HepG2 (cell line): ENCODE results near the gene SVBP. TPM values are rescaled to one million over a fixed set of nuclear protein-coding genes. Genes with fewer than 3 reads are reported as not detected.

Experiments used
- ATM ChIP-seq: fragments of 450-650 bp; IDR thresholded peaks from 2 replicates; pipeline ENCODE4 v1.7.1; 2017; ENCODE audit warnings: mild to moderate bottlenecking, borderline replicate concordance
- CREM ChIP-seq, 2 experiments: sonication (generic) in 1 of 2; formaldehyde crosslinking in 1 of 2; IDR thresholded peaks; 2 replicates each; pipeline versions ENCODE4 v1.4.0 to v1.6.1; 2016 to 2020; ENCODE audit warnings: antibody characterized with exemption in 1 of 2, mild to moderate bottlenecking in 1 of 2, missing genetic modification reagents in 1 of 2
- FOXJ3 ChIP-seq: sonication (generic); formaldehyde crosslinking; IDR thresholded peaks from 2 replicates; pipeline ENCODE4 v1.4.0; 2020; ENCODE audit warnings: missing genetic modification reagents, mild to moderate bottlenecking, borderline replicate concordance
- HOXA9 ChIP-seq: sonication (generic); formaldehyde crosslinking; IDR thresholded peaks from 2 replicates; pipeline ENCODE4 v1.8.1; 2022; ENCODE audit warnings: missing genetic modification reagents, mild to moderate bottlenecking, moderate library complexity, borderline replicate concordance
- KMT2B ChIP-seq: IDR thresholded peaks from 2 replicates; pipeline ENCODE4 v1.6.1; 2016; ENCODE audit warnings: missing genetic modification reagents, missing compliant biosample characterization
- PHF20 ChIP-seq: sonication (generic); formaldehyde crosslinking; IDR thresholded peaks from 2 replicates; pipeline ENCODE4 v1.5.0; 2020; ENCODE audit warnings: mild to moderate bottlenecking, missing genetic modification reagents
- PHF5A ChIP-seq: IDR thresholded peaks from one replicate; pipeline ENCODE4 v1.6.1; 2018; ENCODE audit warnings: low read depth, missing genetic modification reagents; ENCODE audit not compliant: unreplicated experiment
- TCF7L2 ChIP-seq: IDR thresholded peaks from 2 replicates; pipeline ENCODE4 v1.6.1; 2011; ENCODE audit warnings: mild to moderate bottlenecking, low read depth, low read length, moderate library complexity
- THAP11 ChIP-seq: IDR thresholded peaks from 2 replicates; pipeline ENCODE4 v1.6.1; 2016; ENCODE audit warnings: missing biosample characterization, missing genetic modification reagents
- TSC22D2 ChIP-seq: sonication (generic); formaldehyde crosslinking; IDR thresholded peaks from 2 replicates; pipeline ENCODE4 v1.5.1; 2020; ENCODE audit warnings: missing genetic modification reagents, mild to moderate bottlenecking, borderline replicate concordance
- UBTF ChIP-seq: sonication (generic); formaldehyde crosslinking; IDR thresholded peaks from 2 replicates; pipeline ENCODE4 v1.4.0; 2020; ENCODE audit warnings: mild to moderate bottlenecking, missing genetic modification reagents
- ZNF335 ChIP-seq: sonication (generic); formaldehyde crosslinking; IDR thresholded peaks from 2 replicates; pipeline ENCODE4 v1.4.0; 2020; ENCODE audit warnings: missing genetic modification reagents
- ZNF432 ChIP-seq: sonication (generic); formaldehyde crosslinking; IDR thresholded peaks from 2 replicates; pipeline ENCODE4 v1.5.0; 2020; ENCODE audit warnings: missing genetic modification reagents, mild to moderate bottlenecking, borderline replicate concordance
- ZNF598 ChIP-seq: sonication (generic); formaldehyde crosslinking; IDR thresholded peaks from 2 replicates; pipeline ENCODE4 v1.5.1; 2020; ENCODE audit warnings: mild to moderate bottlenecking, missing genetic modification reagents, borderline replicate concordance
- ZNF816 ChIP-seq: sonication (generic); formaldehyde crosslinking; IDR thresholded peaks from 2 replicates; pipeline ENCODE4 v1.8.0; 2022; ENCODE audit warnings: missing genetic modification reagents, mild to moderate bottlenecking, borderline replicate concordance
- polyA plus RNA-seq, 8 experiments: library from polyadenylated mRNA; depleted of rRNA in 3 of 8; stranded (reverse) in 7 of 8; unstranded in 1 of 8; fragments of >200 nt; fragmentation: Illumina TruSeq in 4 of 8; extraction: Trizol in 4 of 8; gene quantifications; 2 replicates each; pipeline versions ENCODE4 v1.2.1 to v1.2.3, GENCODE V29; 2011 to 2016; ENCODE audit warnings: low read depth in 4 of 8, missing spikeins in 1 of 8, mixed read lengths in 1 of 8; ENCODE audit not compliant: insufficient read depth in 1 of 8
- total RNA-seq, 5 experiments: library from RNA; depleted of rRNA; stranded (reverse); fragments of >200 nt; fragmentation: Illumina TruSeq; extraction: Trizol; gene quantifications; 2 replicates each; pipeline ENCODE4 v1.2.3, GENCODE V29; 2016; ENCODE audit warnings: low read depth in 1 of 5
- TF ChIP-seq, protein P1 (sequence below): fragments of 450-650 bp; IDR thresholded peaks from 2 replicates; pipeline ENCODE4 v1.6.1; 2016
- TF ChIP-seq, protein P2 (sequence below): sonication (generic); formaldehyde crosslinking; IDR thresholded peaks from 2 replicates; pipeline ENCODE4 v1.4.0; 2020; ENCODE audit warnings: low read depth, missing genetic modification reagents
- TF ChIP-seq, protein P3 (sequence below): sonication (generic); formaldehyde crosslinking; IDR thresholded peaks from 2 replicates; pipeline ENCODE4 v1.5.0; 2020; ENCODE audit warnings: mild to moderate bottlenecking, missing genetic modification reagents

The SVBP gene
- total and polyA plus RNA-seq, 2 of the 13 experiments (the other 11 are each of a cell fraction or from before 2014, with no cell fraction given), result 28.8 to 48.2 TPM

DNA sequence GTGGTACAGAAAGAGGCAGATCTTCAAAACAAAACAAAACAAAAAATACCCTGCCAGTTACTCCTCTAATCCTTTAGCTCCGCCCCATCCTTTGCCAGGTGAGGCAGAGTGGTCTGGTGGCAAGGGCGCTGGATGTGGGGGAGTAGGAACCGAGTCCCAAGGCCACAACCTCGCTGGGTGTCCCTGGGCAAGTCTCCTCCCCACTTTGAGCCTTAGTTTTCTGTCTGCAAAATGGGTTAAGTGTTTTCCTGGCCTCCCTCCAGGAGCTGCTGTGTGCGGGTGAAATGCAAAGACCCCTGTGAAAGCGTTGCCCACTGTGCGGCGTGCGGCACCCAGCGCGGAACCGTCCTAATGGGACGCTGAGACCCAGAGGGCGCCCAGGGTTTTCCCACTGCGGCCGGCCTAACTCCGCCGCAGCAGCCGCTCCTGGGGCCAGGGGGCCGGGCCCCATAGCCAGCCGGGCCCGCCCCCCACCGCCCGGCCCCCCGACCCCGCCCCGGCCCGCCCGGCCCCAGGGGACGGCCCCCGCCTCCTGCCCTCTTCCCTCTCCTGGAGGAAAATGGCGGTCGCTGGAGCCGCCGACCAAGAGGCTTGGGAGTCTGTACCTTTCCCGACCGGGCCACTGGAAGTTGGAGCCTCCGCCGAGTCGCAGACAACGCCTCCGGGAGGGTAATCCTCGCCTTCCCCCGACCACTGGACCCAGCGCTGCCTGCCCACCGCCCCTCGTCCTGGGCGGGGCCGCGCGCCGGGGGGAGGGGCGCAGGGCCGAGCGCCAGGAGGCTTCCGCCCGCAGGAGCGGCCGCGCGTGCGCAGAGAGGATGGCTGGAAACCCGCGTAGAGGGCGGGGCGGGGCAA is at the start of gene SVBP, which contains the start of gene ERMAP (continued):
- TF ChIP-seq, protein P1, sequence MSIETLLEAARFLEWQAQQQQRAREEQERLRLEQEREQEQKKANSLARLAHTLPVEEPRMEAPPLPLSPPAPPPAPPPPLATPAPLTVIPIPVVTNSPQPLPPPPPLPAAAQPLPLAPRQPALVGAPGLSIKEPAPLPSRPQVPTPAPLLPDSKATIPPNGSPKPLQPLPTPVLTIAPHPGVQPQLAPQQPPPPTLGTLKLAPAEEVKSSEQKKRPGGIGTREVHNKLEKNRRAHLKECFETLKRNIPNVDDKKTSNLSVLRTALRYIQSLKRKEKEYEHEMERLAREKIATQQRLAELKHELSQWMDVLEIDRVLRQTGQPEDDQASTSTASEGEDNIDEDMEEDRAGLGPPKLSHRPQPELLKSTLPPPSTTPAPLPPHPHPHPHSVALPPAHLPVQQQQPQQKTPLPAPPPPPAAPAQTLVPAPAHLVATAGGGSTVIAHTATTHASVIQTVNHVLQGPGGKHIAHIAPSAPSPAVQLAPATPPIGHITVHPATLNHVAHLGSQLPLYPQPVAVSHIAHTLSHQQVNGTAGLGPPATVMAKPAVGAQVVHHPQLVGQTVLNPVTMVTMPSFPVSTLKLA, result no peak
- TF ChIP-seq ZNF598 (CRISPR knock-in tag) (0 out of 2 replicates have a peak, but pooled peaks have one; percentile 31), PHF20 (CRISPR knock-in tag) (peak; percentile 38; the same call in 1 of the 2 replicates), ZNF816 (no peak), CREM (IDR thresholded peaks at IDR 0.05) (no peak), CREM (CRISPR knock-in tag; IDR thresholded peaks at IDR 0.05) (no peak), KMT2B (0 out of 2 replicates have a peak, but pooled peaks have one; percentile 61), ZNF432 (CRISPR knock-in tag) (no peak), PHF5A (peak; percentile 50), THAP11 (CRISPR knock-in tag) (peak; percentile 60; the same call in 1 of the 2 replicates), HOXA9 (0 out of 2 replicates have a peak, but pooled peaks have one; percentile 23), TSC22D2 (CRISPR knock-in tag) (peak; percentile 21; the same call in 1 of the 2 replicates), TCF7L2 (no peak), FOXJ3 (no peak), ZNF335 (CRISPR knock-in tag) (no peak), ATM (no peak), UBTF (CRISPR knock-in tag) (peak; percentile 81)
- TF ChIP-seq, protein P2, sequence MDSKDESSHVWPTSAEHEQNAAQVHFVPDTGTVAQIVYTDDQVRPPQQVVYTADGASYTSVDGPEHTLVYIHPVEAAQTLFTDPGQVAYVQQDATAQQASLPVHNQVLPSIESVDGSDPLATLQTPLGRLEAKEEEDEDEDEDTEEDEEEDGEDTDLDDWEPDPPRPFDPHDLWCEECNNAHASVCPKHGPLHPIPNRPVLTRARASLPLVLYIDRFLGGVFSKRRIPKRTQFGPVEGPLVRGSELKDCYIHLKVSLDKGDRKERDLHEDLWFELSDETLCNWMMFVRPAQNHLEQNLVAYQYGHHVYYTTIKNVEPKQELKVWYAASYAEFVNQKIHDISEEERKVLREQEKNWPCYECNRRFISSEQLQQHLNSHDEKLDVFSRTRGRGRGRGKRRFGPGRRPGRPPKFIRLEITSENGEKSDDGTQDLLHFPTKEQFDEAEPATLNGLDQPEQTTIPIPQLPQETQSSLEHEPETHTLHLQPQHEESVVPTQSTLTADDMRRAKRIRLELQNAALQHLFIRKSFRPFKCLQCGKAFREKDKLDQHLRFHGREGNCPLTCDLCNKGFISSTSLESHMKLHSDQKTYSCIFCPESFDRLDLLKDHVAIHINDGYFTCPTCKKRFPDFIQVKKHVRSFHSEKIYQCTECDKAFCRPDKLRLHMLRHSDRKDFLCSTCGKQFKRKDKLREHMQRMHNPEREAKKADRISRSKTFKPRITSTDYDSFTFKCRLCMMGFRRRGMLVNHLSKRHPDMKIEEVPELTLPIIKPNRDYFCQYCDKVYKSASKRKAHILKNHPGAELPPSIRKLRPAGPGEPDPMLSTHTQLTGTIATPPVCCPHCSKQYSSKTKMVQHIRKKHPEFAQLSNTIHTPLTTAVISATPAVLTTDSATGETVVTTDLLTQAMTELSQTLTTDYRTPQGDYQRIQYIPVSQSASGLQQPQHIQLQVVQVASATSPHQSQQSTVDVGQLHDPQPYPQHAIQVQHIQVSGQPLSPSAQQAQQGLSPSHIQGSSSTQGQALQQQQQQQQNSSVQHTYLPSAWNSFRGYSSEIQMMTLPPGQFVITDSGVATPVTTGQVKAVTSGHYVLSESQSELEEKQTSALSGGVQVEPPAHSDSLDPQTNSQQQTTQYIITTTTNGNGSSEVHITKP, result peak; percentile 37; the same call in 1 of the 2 replicates
- TF ChIP-seq, protein P3, sequence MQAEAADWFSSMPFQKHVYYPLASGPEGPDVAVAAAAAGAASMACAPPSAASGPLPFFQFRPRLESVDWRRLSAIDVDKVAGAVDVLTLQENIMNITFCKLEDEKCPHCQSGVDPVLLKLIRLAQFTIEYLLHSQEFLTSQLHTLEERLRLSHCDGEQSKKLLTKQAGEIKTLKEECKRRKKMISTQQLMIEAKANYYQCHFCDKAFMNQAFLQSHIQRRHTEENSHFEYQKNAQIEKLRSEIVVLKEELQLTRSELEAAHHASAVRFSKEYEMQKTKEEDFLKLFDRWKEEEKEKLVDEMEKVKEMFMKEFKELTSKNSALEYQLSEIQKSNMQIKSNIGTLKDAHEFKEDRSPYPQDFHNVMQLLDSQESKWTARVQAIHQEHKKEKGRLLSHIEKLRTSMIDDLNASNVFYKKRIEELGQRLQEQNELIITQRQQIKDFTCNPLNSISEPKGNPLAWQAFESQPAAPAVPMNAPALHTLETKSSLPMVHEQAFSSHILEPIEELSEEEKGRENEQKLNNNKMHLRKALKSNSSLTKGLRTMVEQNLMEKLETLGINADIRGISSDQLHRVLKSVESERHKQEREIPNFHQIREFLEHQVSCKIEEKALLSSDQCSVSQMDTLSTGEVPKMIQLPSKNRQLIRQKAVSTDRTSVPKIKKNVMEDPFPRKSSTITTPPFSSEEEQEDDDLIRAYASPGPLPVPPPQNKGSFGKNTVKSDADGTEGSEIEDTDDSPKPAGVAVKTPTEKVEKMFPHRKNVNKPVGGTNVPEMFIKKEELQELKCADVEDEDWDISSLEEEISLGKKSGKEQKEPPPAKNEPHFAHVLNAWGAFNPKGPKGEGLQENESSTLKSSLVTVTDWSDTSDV (CRISPR knock-in tag), result no peak
